ENCODE data around the gene VAMP5.

VAMP5 gene

GRCh38 chr2:85584354-85584856, at the start of gene VAMP5:
Gene VAMP5, plus strand, starts transcription at chr2:85584431. Its CDS starts 60 bp downstream, at chr2:85584491.
- peaks cover 10% of the 10 kb centered on the region for H3K79me2 ChIP-seq (ENCODE audit: control insufficient read depth, low read length)
- peak within 1 kb of the TSS; percentile 17 for H3K4me2 ChIP-seq (ENCODE audit: low read length)
- no peak within 1 kb of the TSS for H3K27ac ChIP-seq (ENCODE audit: low read depth, low read length)
- no peaks in the 10 kb centered on the region for H3K9me2 ChIP-seq (replicated peaks; ENCODE audit: control insufficient read depth, low read length)
- no peaks in the 10 kb centered on the region for H3K9me3 ChIP-seq (ENCODE audit: control insufficient read depth, insufficient read depth, low read length)
- H3K4me3 ChIP-seq (ENCODE audit: low read length): no peak within 1 kb of the TSS
- no peak for TF ChIP-seq EZH2phosphoT487 (IDR thresholded peaks at IDR 0.05; ENCODE audit: borderline replicate concordance, low read length)
- TF ChIP-seq CTCF (IDR thresholded peaks at IDR 0.05; ENCODE audit: low read depth, low read length, poor library complexity, severe bottlenecking): no peak
- H3K4me1 ChIP-seq (ENCODE audit: control insufficient read depth, low read length): peaks cover 29% of the 10 kb centered on the region
- H3K36me3 ChIP-seq (ENCODE audit: control insufficient read depth, low read length): peaks cover 35% of the 10 kb centered on the region
- H3K27me3 ChIP-seq (ENCODE audit: control insufficient read depth, low read length): no peaks in the 10 kb centered on the region
- no peaks in the 10 kb centered on the region for H3F3A ChIP-seq (ENCODE audit: control insufficient read depth, insufficient read depth)
- H4K20me1 ChIP-seq (ENCODE audit: control insufficient read depth, insufficient read depth, low read depth, low read length): no peaks in the 10 kb centered on the region

GRCh38 chr2:85534881-85535280, 49.4 kb upstream of the VAMP5 start:
- Histone ChIP-seq H3K36me3 (ENCODE audit: control insufficient read depth, low read length) (peaks cover 26% of the 10 kb centered on the region), H3K4me2 (ENCODE audit: low read length) (no peak overlapping the region), H4K20me1 (ENCODE audit: control insufficient read depth, insufficient read depth, low read depth, low read length) (peaks cover 3% of the 10 kb centered on the region), H3K27me3 (ENCODE audit: control insufficient read depth, low read length) (peaks cover 4% of the 10 kb centered on the region; the same call in 1 of the 2 replicates), H3F3A (ENCODE audit: control insufficient read depth, insufficient read depth) (peaks cover 9% of the 10 kb centered on the region), H3K4me1 (ENCODE audit: control insufficient read depth, low read length) (peaks cover 15% of the 10 kb centered on the region), H3K4me3 (ENCODE audit: low read length) (no peak overlapping the region), H3K27ac (ENCODE audit: low read depth, low read length) (no peak overlapping the region), H3K9me3 (ENCODE audit: control insufficient read depth, insufficient read depth, low read length) (no peaks in the 10 kb centered on the region), H3K9me2 (replicated peaks; ENCODE audit: control insufficient read depth, low read length) (no peaks in the 10 kb centered on the region), H3K79me2 (ENCODE audit: control insufficient read depth, low read length) (peaks cover 37% of the 10 kb centered on the region)
- TF ChIP-seq CTCF (IDR thresholded peaks at IDR 0.05; ENCODE audit: low read depth, low read length, poor library complexity, severe bottlenecking): no peak
- TF ChIP-seq EZH2phosphoT487 (IDR thresholded peaks at IDR 0.05; ENCODE audit: borderline replicate concordance, low read length): no peak

- TF ChIP-seq CTCF (IDR thresholded peaks at IDR 0.05; ENCODE audit: low read depth, low read length, poor library complexity, severe bottlenecking) (no peak), EZH2phosphoT487 (IDR thresholded peaks at IDR 0.05; ENCODE audit: borderline replicate concordance, low read length) (no peak)
- Histone ChIP-seq H3K4me3 (ENCODE audit: low read length) (peak overlapping the region; percentile 100), H3K4me1 (ENCODE audit: control insufficient read depth, low read length) (peaks cover 30% of the 10 kb centered on the region), H3K27ac (ENCODE audit: low read depth, low read length) (no peak overlapping the region), H3K36me3 (ENCODE audit: control insufficient read depth, low read length) (peaks cover 42% of the 10 kb centered on the region), H3K4me2 (ENCODE audit: low read length) (peak overlapping the region; percentile 98), H3F3A (ENCODE audit: control insufficient read depth, insufficient read depth) (peaks cover 25% of the 10 kb centered on the region), H4K20me1 (ENCODE audit: control insufficient read depth, insufficient read depth, low read depth, low read length) (peaks cover 19% of the 10 kb centered on the region), H3K9me3 (ENCODE audit: control insufficient read depth, insufficient read depth, low read length) (no peaks in the 10 kb centered on the region), H3K9me2 (replicated peaks; ENCODE audit: control insufficient read depth, low read length) (no peaks in the 10 kb centered on the region), H3K79me2 (ENCODE audit: control insufficient read depth, low read length) (peaks cover 53% of the 10 kb centered on the region), H3K27me3 (ENCODE audit: control insufficient read depth, low read length) (no peaks in the 10 kb centered on the region)
These were observed 47.8 kb upstream of the VAMP5 start for GRCh38 chr2:85536479-85536878.

All from DOHH2 (cell line).